Breast epithelium (tissue), 4 donors: Measurements from ENCODE around the gene ZNF362. TPM values are rescaled to one million over a fixed set of nuclear protein-coding genes. Genes with fewer than 3 reads are reported as not detected.
A peak's percentile ranks its signal among the peaks of the same experiment; 100 is the strongest.

Experiments
- DNase-seq, 2 donors: peaks; one replicate each; pipeline ENCODE4 v3.0.0-alpha.2; 2019; ENCODE audit warnings: low spot score in 2 of 2
- H3K27ac ChIP-seq, 2 donors: fragments of 200-600 bp; sonication (generic) in 1 of 2; one replicate each; pipeline ENCODE4 v1.5.1; 2016 to 2019; ENCODE audit warnings: mild to moderate bottlenecking in 1 of 2
- H3K27me3 ChIP-seq, 2 donors: fragments of 200-600 bp; sonication (generic) in 1 of 2; one replicate each; pipeline versions ENCODE4 v1.5.1 to v1.6.0; 2017 to 2019; ENCODE audit warnings: control low read depth in 1 of 2, mild to moderate bottlenecking in 1 of 2
- H3K36me3 ChIP-seq: fragments of 200-600 bp; one replicate; pipeline ENCODE4 v1.5.1; 2019
- H3K4me1 ChIP-seq, 2 donors: fragments of 200-600 bp; sonication (generic); one replicate each; pipeline ENCODE4 v1.5.1; 2016 to 2019; ENCODE audit warnings: control low read depth in 1 of 2
- H3K4me3 ChIP-seq, 3 donors: fragments of 200-600 bp; sonication (generic); 1 replicate in 2 of 3; 2 replicates in 1 of 3; pipeline ENCODE4 v1.5.1; 2016 to 2019; ENCODE audit warnings: mild to moderate bottlenecking in 3 of 3, moderate library complexity in 2 of 3
- H3K9me3 ChIP-seq, 2 donors: fragments of 200-600 bp; sonication (generic) in 1 of 2; one replicate each; pipeline ENCODE4 v1.5.1; 2016 to 2019; ENCODE audit warnings: control low read depth in 1 of 2
- POLR2A ChIP-seq: fragments of 450-650 bp; IDR thresholded peaks from one replicate; pipeline ENCODE4 v1.6.1; 2016; ENCODE audit warnings: antibody characterized with exemption, mild to moderate bottlenecking, moderate library complexity
- POLR2AphosphoS5 ChIP-seq, 3 donors: sonication (generic); formaldehyde crosslinking; IDR thresholded peaks; one replicate each; pipeline ENCODE4 v1.6.1; 2017; ENCODE audit warnings: antibody characterized with exemption in 3 of 3
- intact Hi-C: fragments of 100-400 bp; cut with DNase I; formaldehyde crosslinking; loops from one replicate; pipeline ENCODE4 v1.15.1; 2023; ENCODE audit warnings: low total_unique reads
- total RNA-seq, 3 donors: library from RNA; depleted of rRNA; stranded (reverse); fragments of >200 nt; gene quantifications; one replicate each; pipeline ENCODE4 v1.1.0, GENCODE V29; 2016
- TF ChIP-seq, protein P1 (sequence below), 3 donors: fragments of 450-650 bp; IDR thresholded peaks; one replicate each; pipeline ENCODE4 v1.5.1; 2016 to 2017; ENCODE audit warnings: antibody characterized with exemption in 3 of 3, mild to moderate bottlenecking in 3 of 3, moderate library complexity in 3 of 3

Gene ZNF362
- total RNA-seq, 3 donors from 2014 or later, result 11.7 to 16.0 (median 15.7) TPM

DNA sequence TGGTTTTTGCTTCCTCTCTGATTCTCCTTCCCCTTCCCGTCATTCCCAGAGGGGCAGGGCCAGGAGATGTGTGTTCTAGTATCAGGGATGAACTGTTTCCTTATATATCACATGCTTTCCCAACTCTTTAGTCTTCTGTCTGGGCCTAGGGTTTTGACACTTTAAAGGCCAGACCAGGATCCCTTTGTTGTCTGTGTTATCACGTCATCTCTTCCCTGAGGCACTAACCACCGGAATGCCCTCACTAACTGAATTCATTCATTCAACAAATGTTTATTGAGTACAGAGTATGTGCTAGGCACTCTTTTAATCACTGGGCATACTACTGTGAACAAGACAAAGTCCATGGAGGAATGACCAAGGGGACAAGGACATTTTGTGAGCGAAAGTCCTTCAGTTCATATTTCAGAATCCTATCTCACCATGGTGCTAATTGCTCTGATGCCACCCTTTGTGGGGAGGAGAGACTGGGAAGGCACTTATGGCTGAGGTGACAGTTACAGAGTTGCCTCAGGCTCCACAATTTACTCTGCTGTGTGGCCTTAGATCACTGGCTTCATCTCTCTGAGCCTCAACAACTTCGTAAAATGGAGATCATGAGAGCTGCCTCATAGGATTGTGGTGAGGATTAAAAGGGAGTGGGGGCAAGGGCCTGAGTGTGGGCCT lies 12.0 kb upstream of the ZNF362 start:
- Histone ChIP-seq H3K9me3 (no peaks in the 10 kb centered on the region), H3K4me1 (peaks cover 0 to 5% of the 10 kb centered on the region in 2 donors), H3K36me3 (no peaks in the 10 kb centered on the region), H3K27ac (peak overlapping the region; percentile 83 to 84), H3K4me3 (no peak overlapping the region), H3K27me3 (no peaks in the 10 kb centered on the region)
- TF ChIP-seq POLR2AphosphoS5 (IDR thresholded peaks at IDR 0.05) (peak in 1 of 3 donors; percentile 50), POLR2A (no peak)
- TF ChIP-seq, protein P1, sequence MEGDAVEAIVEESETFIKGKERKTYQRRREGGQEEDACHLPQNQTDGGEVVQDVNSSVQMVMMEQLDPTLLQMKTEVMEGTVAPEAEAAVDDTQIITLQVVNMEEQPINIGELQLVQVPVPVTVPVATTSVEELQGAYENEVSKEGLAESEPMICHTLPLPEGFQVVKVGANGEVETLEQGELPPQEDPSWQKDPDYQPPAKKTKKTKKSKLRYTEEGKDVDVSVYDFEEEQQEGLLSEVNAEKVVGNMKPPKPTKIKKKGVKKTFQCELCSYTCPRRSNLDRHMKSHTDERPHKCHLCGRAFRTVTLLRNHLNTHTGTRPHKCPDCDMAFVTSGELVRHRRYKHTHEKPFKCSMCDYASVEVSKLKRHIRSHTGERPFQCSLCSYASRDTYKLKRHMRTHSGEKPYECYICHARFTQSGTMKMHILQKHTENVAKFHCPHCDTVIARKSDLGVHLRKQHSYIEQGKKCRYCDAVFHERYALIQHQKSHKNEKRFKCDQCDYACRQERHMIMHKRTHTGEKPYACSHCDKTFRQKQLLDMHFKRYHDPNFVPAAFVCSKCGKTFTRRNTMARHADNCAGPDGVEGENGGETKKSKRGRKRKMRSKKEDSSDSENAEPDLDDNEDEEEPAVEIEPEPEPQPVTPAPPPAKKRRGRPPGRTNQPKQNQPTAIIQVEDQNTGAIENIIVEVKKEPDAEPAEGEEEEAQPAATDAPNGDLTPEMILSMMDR (IDR thresholded peaks at IDR 0.05), result no peak
- intact Hi-C loops, result no loop called here
- DNase-seq, result peak in 1 of 2 donors; percentile 67

DNA sequence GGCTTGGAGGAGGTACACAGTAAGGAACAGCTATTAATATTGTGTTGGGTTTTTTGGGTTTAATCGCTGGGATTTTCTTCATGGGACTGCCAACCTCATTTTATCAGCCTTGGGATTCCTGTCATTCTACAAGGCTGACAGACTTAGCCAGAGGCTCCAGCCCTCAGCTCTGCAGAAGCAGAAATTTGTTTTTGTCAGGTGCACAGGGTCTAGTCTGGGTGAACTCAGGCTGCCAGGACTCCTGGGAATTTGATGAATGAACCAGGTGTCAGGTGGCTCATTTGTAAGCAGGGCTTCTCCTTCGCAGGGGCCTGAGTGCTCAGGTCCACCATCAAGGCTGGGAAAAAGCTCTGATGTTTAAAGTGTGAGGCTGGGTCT lies 11.5 kb upstream of the ZNF362 start:
- Histone ChIP-seq H3K9me3 (no peaks in the 10 kb centered on the region), H3K27me3 (no peaks in the 10 kb centered on the region), H3K27ac (peak overlapping the region; percentile 83 to 84), H3K36me3 (no peaks in the 10 kb centered on the region), H3K4me3 (no peak overlapping the region), H3K4me1 (peaks cover 0 to 5% of the 10 kb centered on the region in 2 donors)
- DNase-seq, result no peak
- intact Hi-C loops, result no loop called here
- TF ChIP-seq POLR2AphosphoS5 (IDR thresholded peaks at IDR 0.05) (no peak), POLR2A (no peak)
- TF ChIP-seq, protein P1 (IDR thresholded peaks at IDR 0.05), result no peak

DNA sequence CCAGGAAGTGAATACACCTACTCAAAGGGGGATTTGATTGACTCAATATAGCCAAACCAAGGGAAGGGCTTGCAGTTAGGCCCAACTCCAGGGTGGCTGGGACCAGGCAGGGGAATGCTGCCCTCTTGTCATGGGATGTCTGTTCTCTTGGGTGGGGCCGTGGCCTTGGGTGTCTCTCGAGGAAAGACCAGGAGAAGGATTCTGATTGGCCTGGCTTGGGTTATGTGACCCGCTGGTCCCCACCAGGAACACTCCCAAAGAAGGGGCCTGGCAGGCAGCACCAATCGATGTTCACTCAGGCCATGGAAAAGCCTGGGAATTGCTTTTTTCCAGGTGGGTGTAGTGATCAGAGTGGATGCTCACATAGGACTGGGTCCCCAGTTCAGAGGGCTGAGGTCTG lies 10.1 kb upstream of the ZNF362 start:
- H3K9me3 ChIP-seq, result no peaks in the 10 kb centered on the region
- H3K27ac ChIP-seq, result no peak overlapping the region
- peaks cover 0 to 5% of the 10 kb centered on the region in 2 donors for H3K4me1 ChIP-seq
- H3K4me3 ChIP-seq, result no peak overlapping the region
- TF ChIP-seq POLR2A (no peak), POLR2AphosphoS5 (IDR thresholded peaks at IDR 0.05) (no peak)
- TF ChIP-seq, protein P1 (IDR thresholded peaks at IDR 0.05), result no peak
- no peak for DNase-seq
- intact Hi-C loops, result no loop called here
- H3K36me3 ChIP-seq, result no peaks in the 10 kb centered on the region
- H3K27me3 ChIP-seq, result no peaks in the 10 kb centered on the region

DNA sequence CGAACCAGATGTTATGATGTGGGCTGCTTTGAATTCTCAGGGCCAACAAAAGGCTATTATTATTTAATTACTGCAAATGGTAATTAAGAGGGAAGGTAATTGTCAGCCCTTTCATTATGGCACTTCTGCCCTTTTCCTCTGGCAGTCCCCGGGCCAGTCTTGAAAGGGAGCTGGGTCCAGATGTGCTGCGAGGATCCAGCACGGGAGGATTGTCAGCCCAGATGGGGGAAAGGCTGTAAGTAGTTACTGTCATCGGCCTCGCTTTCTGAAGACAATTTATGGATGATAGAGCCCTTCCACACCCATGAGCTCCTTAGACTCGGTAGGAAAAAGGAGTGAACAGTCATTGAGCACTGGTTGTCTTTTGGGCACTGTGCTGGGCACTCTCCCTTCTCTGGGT lies 8.7 kb upstream of the ZNF362 start:
- intact Hi-C loops, result no loop called here
- TF ChIP-seq POLR2AphosphoS5 (IDR thresholded peaks at IDR 0.05), result no peak
- TF ChIP-seq, protein P1 (IDR thresholded peaks at IDR 0.05), result no peak
- no peak for TF ChIP-seq POLR2A

DNA sequence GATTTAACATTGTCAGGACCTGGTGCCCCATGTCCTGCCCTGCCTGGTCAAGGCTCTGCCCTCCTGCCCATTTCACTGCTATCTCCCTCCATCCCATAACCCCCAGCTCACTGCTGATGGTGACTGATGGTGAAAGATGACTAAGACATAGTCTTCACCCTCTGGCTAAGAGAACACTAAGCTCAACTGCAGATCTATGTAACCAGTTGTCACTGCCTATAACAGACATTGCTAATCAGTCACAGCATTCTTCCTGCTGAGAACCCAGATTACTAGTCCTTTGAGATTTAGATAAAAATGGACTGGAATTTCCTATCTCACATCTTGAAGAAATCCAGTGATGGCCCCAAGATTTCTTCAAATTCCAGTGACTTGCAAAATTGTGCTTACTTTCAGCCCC lies 8.0 kb upstream of the ZNF362 start:
- no peak overlapping the region for H3K27ac ChIP-seq
- TF ChIP-seq POLR2AphosphoS5 (IDR thresholded peaks at IDR 0.05), result no peak
- TF ChIP-seq, protein P1 (IDR thresholded peaks at IDR 0.05), result no peak
- TF ChIP-seq POLR2A, result no peak
- H3K4me1 ChIP-seq, result peaks cover 0 to 5% of the 10 kb centered on the region in 2 donors
- H3K9me3 ChIP-seq, result no peaks in the 10 kb centered on the region
- no peak overlapping the region for H3K4me3 ChIP-seq
- H3K36me3 ChIP-seq, result no peaks in the 10 kb centered on the region
- no peaks in the 10 kb centered on the region for H3K27me3 ChIP-seq
- intact Hi-C loops, result no loop called here
- DNase-seq, result no peak

More for the DNA sequence above, 8.7 kb upstream of the ZNF362 start:
- H3K9me3 ChIP-seq, result no peaks in the 10 kb centered on the region
- H3K4me1 ChIP-seq, result peaks cover 0 to 5% of the 10 kb centered on the region in 2 donors
- no peaks in the 10 kb centered on the region for H3K36me3 ChIP-seq
- H3K27me3 ChIP-seq, result no peaks in the 10 kb centered on the region
- no peak overlapping the region for H3K27ac ChIP-seq
- no peak for DNase-seq
- H3K4me3 ChIP-seq, result no peak overlapping the region
